Lower leg skin (tissue), 4 donors: ENCODE results near the gene CYB561D2. TPM values are rescaled to one million over a fixed set of nuclear protein-coding genes. Genes with fewer than 3 reads are reported as not detected.

Experiments used
- DNase-seq, 2 donors: peaks; one replicate each; pipeline ENCODE4 v3.0.0-alpha.2; 2019; ENCODE audit warnings: low spot score in 2 of 2
- H3K4me3 ChIP-seq: fragments of 200-600 bp; sonication (generic); 2 replicates; pipeline ENCODE4 v1.5.1; 2017; ENCODE audit warnings: mild to moderate bottlenecking, low read depth; ENCODE audit not compliant: poor library complexity, severe bottlenecking
- POLR2A ChIP-seq, 2 donors: fragments of 450-650 bp; IDR thresholded peaks; one replicate each; pipeline ENCODE4 v1.6.1; 2016 to 2017; ENCODE audit warnings: antibody characterized with exemption in 2 of 2, mild to moderate bottlenecking in 1 of 2, moderate library complexity in 1 of 2
- WGBS, 2 donors: methylation state at CpG; one replicate each; pipeline ENCODE4 v1.1.5; 2018; 5-methylcytosine and 5-hydroxymethylcytosine counted together
- intact Hi-C: fragments of 100-400 bp; cut with DNase I; formaldehyde crosslinking; loops from one replicate; pipeline ENCODE4 v1.15.0; 2023; ENCODE audit warnings: low total_unique reads
- total RNA-seq, 4 donors: library from RNA; depleted of rRNA; stranded (reverse); fragments of >200 nt; gene quantifications; one replicate each; pipeline ENCODE4 v1.1.0, GENCODE V29; 2016
- TF ChIP-seq, protein P1 (sequence below), 3 donors: fragments of 450-650 bp; IDR thresholded peaks; one replicate each; pipeline ENCODE4 v1.5.1; 2016; ENCODE audit warnings: antibody characterized with exemption in 3 of 3, mild to moderate bottlenecking in 3 of 3, moderate library complexity in 2 of 3

CYB561D2 gene
- total RNA-seq, 4 donors from 2014 or later, result 6.0 to 19.7 (median 11.6) TPM

DNA sequence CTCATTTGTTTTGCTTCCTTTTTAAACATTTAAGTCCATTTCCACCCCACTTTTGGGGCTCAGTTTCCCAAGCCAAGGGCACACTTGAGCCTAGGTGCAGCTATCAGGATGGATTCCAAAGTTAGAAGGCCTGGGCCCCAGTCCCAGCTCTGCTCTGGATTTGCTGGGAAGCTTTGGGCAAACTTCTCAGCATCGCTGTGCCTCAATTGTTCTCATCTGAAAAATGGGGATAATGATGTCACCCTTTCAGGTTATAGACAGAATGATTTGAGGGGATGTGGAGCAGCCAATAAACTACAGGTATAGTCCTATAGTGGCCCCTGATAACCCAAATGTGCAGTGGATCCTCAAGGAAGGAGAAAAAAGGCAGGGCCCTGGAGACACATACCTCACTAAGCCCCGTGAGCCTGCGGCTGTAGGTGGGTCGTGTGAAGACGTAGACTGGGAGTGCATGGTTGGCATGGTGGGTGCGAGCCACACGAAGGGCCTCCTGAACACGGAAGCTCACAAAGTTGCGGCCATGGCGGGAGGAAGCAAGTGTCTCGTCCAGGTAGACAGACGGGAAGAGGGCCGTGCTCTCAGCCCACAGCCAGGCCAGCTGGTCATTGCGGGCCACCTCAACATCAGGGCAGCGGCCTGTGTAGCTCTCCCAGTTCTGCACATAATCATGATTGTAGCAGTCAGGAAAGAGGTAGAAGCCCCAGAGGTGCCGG, 31.3 kb upstream of the CYB561D2 start:
- 83 to 88% methylated on average over 16 of the region's 16 CpGs for WGBS, 2 donors
- H3K4me3 ChIP-seq, result no peak overlapping the region
- DNase-seq, result no peak
- TF ChIP-seq, protein P1, sequence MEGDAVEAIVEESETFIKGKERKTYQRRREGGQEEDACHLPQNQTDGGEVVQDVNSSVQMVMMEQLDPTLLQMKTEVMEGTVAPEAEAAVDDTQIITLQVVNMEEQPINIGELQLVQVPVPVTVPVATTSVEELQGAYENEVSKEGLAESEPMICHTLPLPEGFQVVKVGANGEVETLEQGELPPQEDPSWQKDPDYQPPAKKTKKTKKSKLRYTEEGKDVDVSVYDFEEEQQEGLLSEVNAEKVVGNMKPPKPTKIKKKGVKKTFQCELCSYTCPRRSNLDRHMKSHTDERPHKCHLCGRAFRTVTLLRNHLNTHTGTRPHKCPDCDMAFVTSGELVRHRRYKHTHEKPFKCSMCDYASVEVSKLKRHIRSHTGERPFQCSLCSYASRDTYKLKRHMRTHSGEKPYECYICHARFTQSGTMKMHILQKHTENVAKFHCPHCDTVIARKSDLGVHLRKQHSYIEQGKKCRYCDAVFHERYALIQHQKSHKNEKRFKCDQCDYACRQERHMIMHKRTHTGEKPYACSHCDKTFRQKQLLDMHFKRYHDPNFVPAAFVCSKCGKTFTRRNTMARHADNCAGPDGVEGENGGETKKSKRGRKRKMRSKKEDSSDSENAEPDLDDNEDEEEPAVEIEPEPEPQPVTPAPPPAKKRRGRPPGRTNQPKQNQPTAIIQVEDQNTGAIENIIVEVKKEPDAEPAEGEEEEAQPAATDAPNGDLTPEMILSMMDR (IDR thresholded peaks at IDR 0.05), result no peak
- TF ChIP-seq POLR2A (IDR thresholded peaks at IDR 0.05), result no peak
- intact Hi-C loops, result no loop called here

DNA sequence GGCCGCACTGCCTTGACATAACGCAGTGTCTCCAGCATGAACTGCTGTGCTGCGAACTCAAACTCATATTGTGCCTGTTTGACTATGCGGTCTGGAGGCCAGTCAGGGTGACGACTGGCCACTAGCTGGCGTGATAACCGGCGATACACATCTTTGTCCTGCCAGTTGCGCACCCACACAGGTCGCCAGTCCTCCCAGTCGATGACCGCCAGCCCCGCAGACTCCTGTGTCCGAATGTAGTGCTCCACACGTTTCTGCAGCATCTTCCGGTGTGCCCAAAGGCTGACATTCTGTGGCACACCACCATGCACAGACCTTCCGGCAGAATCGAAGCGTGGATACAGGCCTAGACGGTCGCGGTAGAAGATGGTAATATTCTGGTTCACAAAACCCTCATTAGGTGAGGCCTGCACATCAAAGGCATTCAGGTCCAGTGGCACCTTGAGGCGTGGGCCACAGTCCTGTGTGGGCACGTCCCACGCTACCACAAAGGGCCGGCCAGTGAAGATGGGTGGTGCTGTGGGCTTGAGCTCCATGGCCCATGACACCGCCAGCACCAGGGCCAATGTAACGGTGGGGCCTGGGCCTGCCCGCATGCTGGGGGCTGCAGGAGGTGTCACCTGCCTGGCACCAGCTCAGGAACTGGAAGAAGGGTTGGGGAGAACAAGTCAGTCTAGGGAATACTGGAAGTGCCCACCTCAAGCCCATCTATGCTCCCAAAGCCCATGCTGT, 30.6 kb upstream of the CYB561D2 start:
- DNase-seq, result peak in 1 of 2 donors; percentile 18
- H3K4me3 ChIP-seq, result peak overlapping the region; percentile 42
- no peak for TF ChIP-seq POLR2A (IDR thresholded peaks at IDR 0.05)
- TF ChIP-seq, protein P1 (IDR thresholded peaks at IDR 0.05), result no peak
- 77% methylated on average over 28 of the region's 29 CpGs for WGBS, 2 donors
- intact Hi-C loops, result no loop called here

DNA sequence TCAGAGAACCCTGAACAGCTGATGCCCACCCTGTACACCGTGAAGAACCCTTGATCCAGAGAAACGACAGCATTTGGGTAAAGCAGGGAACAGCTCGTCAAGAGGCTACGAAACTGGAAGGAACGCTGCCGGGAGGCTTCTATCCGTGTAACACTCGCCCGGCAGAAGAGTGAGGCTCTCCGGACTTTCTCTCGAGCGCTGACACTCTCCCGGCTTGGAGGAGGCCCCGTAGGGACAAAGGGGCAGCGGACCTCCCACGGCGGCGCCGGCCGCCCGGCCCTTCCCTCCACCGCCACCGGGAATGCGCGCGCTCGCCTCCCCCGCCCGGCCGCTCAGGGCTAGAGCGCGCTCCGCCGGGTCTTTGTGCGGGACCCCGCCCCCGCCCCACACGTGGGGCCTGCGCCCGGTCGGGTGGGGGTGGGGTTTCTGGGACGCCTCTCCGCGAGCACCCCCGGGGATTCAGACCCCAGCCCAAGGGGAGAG, 29.8 kb upstream of the CYB561D2 start:
- intact Hi-C loops, result no loop called here
- 0% methylated on average over 7 to 19 of the region's 45 CpGs for WGBS, 2 donors
- peak overlapping the region; percentile 42 for H3K4me3 ChIP-seq
- peak in 1 of 2 donors; percentile 94 for DNase-seq
- TF ChIP-seq, protein P1 (IDR thresholded peaks at IDR 0.05), result no peak
- TF ChIP-seq POLR2A (IDR thresholded peaks at IDR 0.05), result no peak

DNA sequence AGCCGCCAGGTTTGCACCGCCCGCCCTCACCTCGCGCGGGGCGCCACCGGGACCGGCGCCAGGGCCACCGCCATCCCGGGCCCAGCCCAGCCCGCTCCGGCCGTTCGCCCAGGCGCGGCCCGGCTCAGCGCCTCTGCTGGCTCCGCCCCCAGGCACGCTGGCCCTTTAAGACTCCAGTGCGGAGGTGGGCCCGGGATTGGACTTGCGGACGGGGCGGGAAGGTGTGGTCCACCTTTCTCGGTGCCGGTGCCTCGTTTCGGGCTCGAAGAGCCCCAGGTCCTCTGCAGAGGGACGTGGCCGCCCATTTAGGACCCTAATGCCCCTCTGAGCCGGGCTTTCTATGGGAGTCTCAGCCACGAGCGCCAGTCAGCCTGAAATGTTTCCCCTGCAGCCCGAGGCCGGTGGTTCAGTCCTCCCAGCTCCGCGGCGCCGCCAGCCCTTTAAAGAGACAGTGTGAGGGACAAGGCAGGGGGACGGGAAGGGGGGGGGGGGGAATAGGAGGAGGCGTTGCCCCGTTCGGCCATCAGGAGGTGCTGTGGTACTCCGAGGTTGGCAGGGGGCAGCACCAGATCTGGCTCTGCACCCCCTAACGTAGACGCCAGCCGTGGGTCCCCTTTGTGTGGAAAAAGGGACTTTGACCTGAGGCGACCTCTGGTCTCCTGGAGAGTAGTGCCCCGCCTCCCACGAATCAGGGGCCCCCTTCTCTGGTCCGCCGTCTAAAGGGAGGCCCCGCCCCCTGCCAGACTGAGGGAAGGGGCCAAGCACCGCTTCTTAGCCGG, 29.1 kb upstream of the CYB561D2 start:
- TF ChIP-seq POLR2A (IDR thresholded peaks at IDR 0.05), result no peak
- TF ChIP-seq, protein P1 (IDR thresholded peaks at IDR 0.05), result no peak
- DNase-seq, result peak; percentile 84 to 97
- intact Hi-C loops, result no loop called here
- peak overlapping the region; percentile 42 for H3K4me3 ChIP-seq
- 2 to 5% methylated on average over 40 to 46 of the region's 59 CpGs for WGBS, 2 donors

DNA sequence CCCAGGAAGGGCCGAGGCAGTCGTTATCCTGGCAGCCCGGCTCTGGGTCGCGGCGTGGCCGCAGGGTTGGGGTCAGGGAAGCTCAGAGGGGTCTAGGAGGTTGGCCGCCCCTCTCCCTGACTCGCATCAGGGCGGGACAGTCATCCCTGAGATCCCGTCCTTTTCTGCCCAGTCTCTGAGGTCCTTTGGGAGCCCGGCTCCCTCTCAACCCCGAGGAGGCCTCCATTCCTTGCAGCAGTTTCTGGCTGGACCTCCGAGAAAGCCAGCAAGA, 28.6 kb upstream of the CYB561D2 start:
- DNase-seq, result peak in 1 of 2 donors; percentile 32
- TF ChIP-seq, protein P1 (IDR thresholded peaks at IDR 0.05), result no peak
- TF ChIP-seq POLR2A (IDR thresholded peaks at IDR 0.05), result no peak
- intact Hi-C loops, result no loop called here
- H3K4me3 ChIP-seq, result peak overlapping the region; percentile 42
- 12 to 19% methylated on average over 6 to 12 of the region's 14 CpGs for WGBS, 2 donors
